Measurements from ENCODE around the gene PYROXD2.

PYROXD2 gene

DNA sequence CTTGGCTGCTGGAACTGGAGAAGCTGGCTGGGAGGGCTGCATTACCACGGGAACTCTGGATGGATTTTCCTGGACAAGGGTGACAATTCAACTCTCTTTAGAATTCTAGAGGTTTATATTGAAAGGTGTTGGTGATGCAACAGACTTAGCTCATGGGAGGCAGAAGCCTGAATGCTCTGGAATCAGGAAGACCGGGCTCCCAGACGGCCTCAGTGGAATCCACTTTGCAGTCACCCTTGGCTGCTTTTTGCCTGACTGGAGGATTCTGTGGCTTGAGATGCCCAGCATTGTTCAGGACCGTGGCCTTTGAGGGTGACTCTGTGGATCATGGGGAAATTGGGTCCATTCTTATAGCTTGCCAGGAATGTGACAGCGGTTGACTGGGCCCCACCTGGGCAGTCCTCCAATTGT is 32.3 kb downstream of the PYROXD2 start:
- H4K20me1 ChIP-seq (ENCODE audit: insufficient read depth, low read length): no peaks in the 10 kb centered on the region
- H3K36me3 ChIP-seq (replicated peaks; ENCODE audit: insufficient read depth, low read length): no peaks in the 10 kb centered on the region
- no peak overlapping the region for H3K27ac ChIP-seq (ENCODE audit: low read length)
- no peaks in the 10 kb centered on the region for H3K27me3 ChIP-seq (replicated peaks; ENCODE audit: insufficient read depth, low read length)
- H3K4me1 ChIP-seq (ENCODE audit: low read length): no peaks in the 10 kb centered on the region
- no peak for DNase-seq
- H3K79me2 ChIP-seq (ENCODE audit: low read length): no peaks in the 10 kb centered on the region
- H3F3A ChIP-seq (ENCODE audit: insufficient read depth, low read length): no peaks in the 10 kb centered on the region
- no peaks in the 10 kb centered on the region for H3K9me2 ChIP-seq (replicated peaks; ENCODE audit: insufficient read depth, low read length)
- no peak overlapping the region for H3K4me3 ChIP-seq (ENCODE audit: low read length)
- H3K9me3 ChIP-seq (replicated peaks; ENCODE audit: insufficient read depth, low read length): no peaks in the 10 kb centered on the region
- H3K9ac ChIP-seq (ENCODE audit: low read length): no peak overlapping the region
- TF ChIP-seq EZH2 (optimal IDR thresholded peaks at IDR 0.05; ENCODE audit: low read depth, low read length) (no peak), EZH2phosphoT487 (IDR thresholded peaks at IDR 0.05; ENCODE audit: low read length) (no peak)
- TF ChIP-seq, protein P1, sequence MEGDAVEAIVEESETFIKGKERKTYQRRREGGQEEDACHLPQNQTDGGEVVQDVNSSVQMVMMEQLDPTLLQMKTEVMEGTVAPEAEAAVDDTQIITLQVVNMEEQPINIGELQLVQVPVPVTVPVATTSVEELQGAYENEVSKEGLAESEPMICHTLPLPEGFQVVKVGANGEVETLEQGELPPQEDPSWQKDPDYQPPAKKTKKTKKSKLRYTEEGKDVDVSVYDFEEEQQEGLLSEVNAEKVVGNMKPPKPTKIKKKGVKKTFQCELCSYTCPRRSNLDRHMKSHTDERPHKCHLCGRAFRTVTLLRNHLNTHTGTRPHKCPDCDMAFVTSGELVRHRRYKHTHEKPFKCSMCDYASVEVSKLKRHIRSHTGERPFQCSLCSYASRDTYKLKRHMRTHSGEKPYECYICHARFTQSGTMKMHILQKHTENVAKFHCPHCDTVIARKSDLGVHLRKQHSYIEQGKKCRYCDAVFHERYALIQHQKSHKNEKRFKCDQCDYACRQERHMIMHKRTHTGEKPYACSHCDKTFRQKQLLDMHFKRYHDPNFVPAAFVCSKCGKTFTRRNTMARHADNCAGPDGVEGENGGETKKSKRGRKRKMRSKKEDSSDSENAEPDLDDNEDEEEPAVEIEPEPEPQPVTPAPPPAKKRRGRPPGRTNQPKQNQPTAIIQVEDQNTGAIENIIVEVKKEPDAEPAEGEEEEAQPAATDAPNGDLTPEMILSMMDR (IDR thresholded peaks at IDR 0.05; ENCODE audit: low read length): no peak
- H2AFZ ChIP-seq (ENCODE audit: low read length): no peak overlapping the region
- H3K4me2 ChIP-seq (ENCODE audit: low read depth, low read length): no peak overlapping the region

DNA sequence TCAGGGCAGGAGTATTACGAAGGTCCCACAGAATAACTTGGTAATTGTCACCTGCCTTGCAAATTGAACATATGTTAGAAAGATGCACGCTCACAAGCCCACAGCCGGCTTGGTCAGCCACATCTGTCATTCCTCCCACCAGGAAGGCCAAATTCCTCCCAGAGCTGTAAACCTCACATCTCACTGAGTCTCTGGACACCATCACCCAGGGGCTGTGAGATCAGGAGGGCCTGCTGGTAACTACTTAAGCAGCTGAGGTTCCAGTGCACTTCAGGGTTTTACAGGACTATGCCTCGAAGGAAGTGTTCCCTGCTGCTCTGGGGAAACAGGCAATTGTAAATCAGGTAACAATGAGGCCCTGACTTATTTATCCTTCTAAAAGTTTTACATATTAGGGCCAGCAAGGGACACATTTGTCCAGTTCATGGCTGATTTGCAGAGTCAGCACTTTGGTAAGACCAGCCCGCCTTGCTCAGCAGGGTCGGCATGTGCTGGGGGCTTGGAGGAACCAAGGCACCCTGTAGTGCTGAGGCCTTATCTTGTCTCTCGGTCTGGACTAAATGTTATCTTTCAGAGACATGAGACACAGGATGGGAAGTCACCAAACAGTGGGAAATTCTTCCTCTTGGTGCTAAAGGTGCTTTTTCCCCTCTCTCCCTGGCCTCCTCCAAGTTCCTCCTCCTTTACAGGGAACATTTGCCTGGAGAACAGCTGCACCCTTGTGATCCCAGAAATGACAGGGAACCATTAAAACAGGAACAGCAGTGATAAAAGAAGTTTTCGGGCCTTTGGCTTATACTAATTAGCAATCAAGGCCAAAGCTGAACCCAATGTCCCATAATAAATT is 34.3 kb downstream of the PYROXD2 start:
- no peak overlapping the region for H3K9ac ChIP-seq (ENCODE audit: low read length)
- H3K9me3 ChIP-seq (replicated peaks; ENCODE audit: insufficient read depth, low read length): no peaks in the 10 kb centered on the region
- H4K20me1 ChIP-seq (ENCODE audit: insufficient read depth, low read length): no peaks in the 10 kb centered on the region
- H3K36me3 ChIP-seq (replicated peaks; ENCODE audit: insufficient read depth, low read length): no peaks in the 10 kb centered on the region
- no peaks in the 10 kb centered on the region for H3F3A ChIP-seq (ENCODE audit: insufficient read depth, low read length)
- H3K4me2 ChIP-seq (ENCODE audit: low read depth, low read length): no peak overlapping the region
- H3K27me3 ChIP-seq (replicated peaks; ENCODE audit: insufficient read depth, low read length): no peaks in the 10 kb centered on the region
- TF ChIP-seq EZH2 (optimal IDR thresholded peaks at IDR 0.05; ENCODE audit: low read depth, low read length) (no peak), EZH2phosphoT487 (IDR thresholded peaks at IDR 0.05; ENCODE audit: low read length) (no peak)
- H3K4me3 ChIP-seq (ENCODE audit: low read length): no peak overlapping the region
- DNase-seq: no peak
- no peaks in the 10 kb centered on the region for H3K4me1 ChIP-seq (ENCODE audit: low read length)
- no peak overlapping the region for H3K27ac ChIP-seq (ENCODE audit: low read length)
- no peaks in the 10 kb centered on the region for H3K79me2 ChIP-seq (ENCODE audit: low read length)
- no peak overlapping the region for H2AFZ ChIP-seq (ENCODE audit: low read length)
- no peaks in the 10 kb centered on the region for H3K9me2 ChIP-seq (replicated peaks; ENCODE audit: insufficient read depth, low read length)

DNA sequence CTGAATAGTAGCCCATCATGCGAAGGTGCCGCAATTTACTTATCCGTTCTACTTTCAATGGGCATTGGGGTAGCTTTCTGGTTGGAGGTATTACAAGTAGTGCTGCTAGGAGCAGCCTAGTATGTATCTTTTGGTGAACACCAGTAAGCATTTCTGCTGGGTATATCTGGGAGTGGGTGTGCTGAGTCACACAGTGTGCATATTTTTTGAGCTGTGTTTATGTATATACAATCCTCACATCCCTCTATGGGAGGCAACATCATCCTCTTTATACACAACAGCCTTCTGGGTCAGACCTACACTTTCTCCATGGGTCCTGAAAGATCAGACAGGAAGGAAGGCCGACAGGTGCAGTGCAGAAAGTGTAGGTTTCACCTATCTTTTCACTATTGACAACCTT is 36.3 kb downstream of the PYROXD2 start:
- Histone ChIP-seq H3K9ac (ENCODE audit: low read length) (no peak overlapping the region), H4K20me1 (ENCODE audit: insufficient read depth, low read length) (no peaks in the 10 kb centered on the region), H3K4me1 (ENCODE audit: low read length) (no peaks in the 10 kb centered on the region), H2AFZ (ENCODE audit: low read length) (no peak overlapping the region), H3K36me3 (replicated peaks; ENCODE audit: insufficient read depth, low read length) (no peaks in the 10 kb centered on the region), H3K9me3 (replicated peaks; ENCODE audit: insufficient read depth, low read length) (no peaks in the 10 kb centered on the region), H3K27ac (ENCODE audit: low read length) (no peak overlapping the region), H3K79me2 (ENCODE audit: low read length) (no peaks in the 10 kb centered on the region), H3F3A (ENCODE audit: insufficient read depth, low read length) (no peaks in the 10 kb centered on the region), H3K4me3 (ENCODE audit: low read length) (no peak overlapping the region), H3K4me2 (ENCODE audit: low read depth, low read length) (no peak overlapping the region), H3K9me2 (replicated peaks; ENCODE audit: insufficient read depth, low read length) (no peaks in the 10 kb centered on the region), H3K27me3 (replicated peaks; ENCODE audit: insufficient read depth, low read length) (peaks cover 3% of the 10 kb centered on the region; the same call in 1 of the 2 replicates)
- DNase-seq: no peak
- TF ChIP-seq EZH2 (optimal IDR thresholded peaks at IDR 0.05; ENCODE audit: low read depth, low read length): no peak
- no peak for TF ChIP-seq EZH2phosphoT487 (IDR thresholded peaks at IDR 0.05; ENCODE audit: low read length)
- TF ChIP-seq, protein P1 (IDR thresholded peaks at IDR 0.05; ENCODE audit: low read length): no peak

DNA sequence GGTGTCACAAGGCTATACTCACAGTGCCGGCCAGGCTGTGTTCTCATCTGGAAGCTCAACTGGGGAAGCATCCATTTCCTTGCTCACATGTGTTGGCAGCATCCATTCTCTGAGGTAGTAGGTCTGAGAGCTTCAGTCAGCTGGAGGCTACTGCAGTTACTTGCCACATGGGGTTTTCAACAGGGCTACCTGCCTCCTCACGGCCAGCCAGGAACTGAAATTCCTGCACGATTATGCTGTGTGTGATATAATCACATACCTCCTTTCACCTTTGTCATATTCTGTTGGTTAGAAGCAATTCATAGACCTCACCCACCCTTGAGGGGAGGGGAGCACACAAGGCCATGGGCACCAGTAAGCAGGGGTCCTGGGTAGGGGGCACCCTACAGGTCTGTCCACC is 37.4 kb downstream of the PYROXD2 start:
- Histone ChIP-seq H3K4me3 (ENCODE audit: low read length) (no peak overlapping the region), H3F3A (ENCODE audit: insufficient read depth, low read length) (no peaks in the 10 kb centered on the region), H4K20me1 (ENCODE audit: insufficient read depth, low read length) (no peaks in the 10 kb centered on the region), H3K27ac (ENCODE audit: low read length) (no peak overlapping the region), H3K27me3 (replicated peaks; ENCODE audit: insufficient read depth, low read length) (peaks cover 6% of the 10 kb centered on the region; the same call in 1 of the 2 replicates), H3K4me2 (ENCODE audit: low read depth, low read length) (no peak overlapping the region), H3K9me3 (replicated peaks; ENCODE audit: insufficient read depth, low read length) (no peaks in the 10 kb centered on the region), H3K9ac (ENCODE audit: low read length) (no peak overlapping the region), H3K79me2 (ENCODE audit: low read length) (no peaks in the 10 kb centered on the region), H3K36me3 (replicated peaks; ENCODE audit: insufficient read depth, low read length) (no peaks in the 10 kb centered on the region), H3K9me2 (replicated peaks; ENCODE audit: insufficient read depth, low read length) (no peaks in the 10 kb centered on the region), H3K4me1 (ENCODE audit: low read length) (no peaks in the 10 kb centered on the region), H2AFZ (ENCODE audit: low read length) (no peak overlapping the region)
- no peak for DNase-seq
- TF ChIP-seq EZH2phosphoT487 (IDR thresholded peaks at IDR 0.05; ENCODE audit: low read length): no peak
- TF ChIP-seq, protein P1 (IDR thresholded peaks at IDR 0.05; ENCODE audit: low read length): no peak
- no peak for TF ChIP-seq EZH2 (optimal IDR thresholded peaks at IDR 0.05; ENCODE audit: low read depth, low read length)

Data from MM.1S (cell line).